Breast epithelium (tissue), 4 donors: ENCODE data around the gene ATAD1. TPM values are rescaled to one million over a fixed set of nuclear protein-coding genes. Genes with fewer than 3 reads are reported as not detected.
"Not testable (repeated sequence)": the region's sequence is repeated elsewhere in the genome, so short reads cannot be mapped to it uniquely, and the experiment has no call there.

ENCODE experiments used
- DNase-seq, 2 donors: peaks; one replicate each; pipeline ENCODE4 v3.0.0-alpha.2; 2019; ENCODE audit warnings: low spot score in 2 of 2
- H3K27ac ChIP-seq, 2 donors: fragments of 200-600 bp; sonication (generic) in 1 of 2; one replicate each; pipeline ENCODE4 v1.5.1; 2016 to 2019; ENCODE audit warnings: mild to moderate bottlenecking in 1 of 2
- H3K27me3 ChIP-seq, 2 donors: fragments of 200-600 bp; sonication (generic) in 1 of 2; one replicate each; pipeline versions ENCODE4 v1.5.1 to v1.6.0; 2017 to 2019; ENCODE audit warnings: control low read depth in 1 of 2, mild to moderate bottlenecking in 1 of 2
- H3K36me3 ChIP-seq: fragments of 200-600 bp; one replicate; pipeline ENCODE4 v1.5.1; 2019
- H3K4me1 ChIP-seq, 2 donors: fragments of 200-600 bp; sonication (generic); one replicate each; pipeline ENCODE4 v1.5.1; 2016 to 2019; ENCODE audit warnings: control low read depth in 1 of 2
- H3K4me3 ChIP-seq, 3 donors: fragments of 200-600 bp; sonication (generic); 1 replicate in 2 of 3; 2 replicates in 1 of 3; pipeline ENCODE4 v1.5.1; 2016 to 2019; ENCODE audit warnings: mild to moderate bottlenecking in 3 of 3, moderate library complexity in 2 of 3
- H3K9me3 ChIP-seq, 2 donors: fragments of 200-600 bp; sonication (generic) in 1 of 2; one replicate each; pipeline ENCODE4 v1.5.1; 2016 to 2019; ENCODE audit warnings: control low read depth in 1 of 2
- POLR2A ChIP-seq: fragments of 450-650 bp; IDR thresholded peaks from one replicate; pipeline ENCODE4 v1.6.1; 2016; ENCODE audit warnings: antibody characterized with exemption, mild to moderate bottlenecking, moderate library complexity
- POLR2AphosphoS5 ChIP-seq, 3 donors: sonication (generic); formaldehyde crosslinking; IDR thresholded peaks; one replicate each; pipeline ENCODE4 v1.6.1; 2017; ENCODE audit warnings: antibody characterized with exemption in 3 of 3
- intact Hi-C: fragments of 100-400 bp; cut with DNase I; formaldehyde crosslinking; loops from one replicate; pipeline ENCODE4 v1.15.1; 2023; ENCODE audit warnings: low total_unique reads
- total RNA-seq, 3 donors: library from RNA; depleted of rRNA; stranded (reverse); fragments of >200 nt; gene quantifications; one replicate each; pipeline ENCODE4 v1.1.0, GENCODE V29; 2016
- TF ChIP-seq, protein P1 (sequence below), 3 donors: fragments of 450-650 bp; IDR thresholded peaks; one replicate each; pipeline ENCODE4 v1.5.1; 2016 to 2017; ENCODE audit warnings: antibody characterized with exemption in 3 of 3, mild to moderate bottlenecking in 3 of 3, moderate library complexity in 3 of 3

The ATAD1 gene
- total RNA-seq, 3 donors from 2014 or later = 40.6 to 49.6 (median 41.0) TPM

- no peaks in the 10 kb centered on the region for H3K9me3 ChIP-seq
- H3K4me1 ChIP-seq = peaks cover 0 to 19% of the 10 kb centered on the region in 2 donors
- TF ChIP-seq, protein P1, sequence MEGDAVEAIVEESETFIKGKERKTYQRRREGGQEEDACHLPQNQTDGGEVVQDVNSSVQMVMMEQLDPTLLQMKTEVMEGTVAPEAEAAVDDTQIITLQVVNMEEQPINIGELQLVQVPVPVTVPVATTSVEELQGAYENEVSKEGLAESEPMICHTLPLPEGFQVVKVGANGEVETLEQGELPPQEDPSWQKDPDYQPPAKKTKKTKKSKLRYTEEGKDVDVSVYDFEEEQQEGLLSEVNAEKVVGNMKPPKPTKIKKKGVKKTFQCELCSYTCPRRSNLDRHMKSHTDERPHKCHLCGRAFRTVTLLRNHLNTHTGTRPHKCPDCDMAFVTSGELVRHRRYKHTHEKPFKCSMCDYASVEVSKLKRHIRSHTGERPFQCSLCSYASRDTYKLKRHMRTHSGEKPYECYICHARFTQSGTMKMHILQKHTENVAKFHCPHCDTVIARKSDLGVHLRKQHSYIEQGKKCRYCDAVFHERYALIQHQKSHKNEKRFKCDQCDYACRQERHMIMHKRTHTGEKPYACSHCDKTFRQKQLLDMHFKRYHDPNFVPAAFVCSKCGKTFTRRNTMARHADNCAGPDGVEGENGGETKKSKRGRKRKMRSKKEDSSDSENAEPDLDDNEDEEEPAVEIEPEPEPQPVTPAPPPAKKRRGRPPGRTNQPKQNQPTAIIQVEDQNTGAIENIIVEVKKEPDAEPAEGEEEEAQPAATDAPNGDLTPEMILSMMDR (IDR thresholded peaks at IDR 0.05) = no peak
- TF ChIP-seq POLR2AphosphoS5 (IDR thresholded peaks at IDR 0.05) = no peak
- TF ChIP-seq POLR2A = no peak
- H3K27ac ChIP-seq = peak overlapping the region; percentile 95 to 98
- intact Hi-C loops = no loop called here
- no peak for DNase-seq
- H3K4me3 ChIP-seq = peak overlapping the region; percentile 72 to 91 (median 73)
- H3K36me3 ChIP-seq = no peaks in the 10 kb centered on the region
- H3K27me3 ChIP-seq = no peaks in the 10 kb centered on the region
Measured at GRCh38 chr10:87864496-87865059, 46.6 kb upstream of the ATAD1 start.

- intact Hi-C loops, DNase-seq, H3K27me3 ChIP-seq, H3K36me3 ChIP-seq, H3K9me3 ChIP-seq: not testable (repeated sequence)
- H3K4me1 ChIP-seq = peaks cover 0 to 19% of the 10 kb centered on the region in 2 donors
- H3K4me3 ChIP-seq = peak overlapping the region; percentile 72 to 91 (median 73)
- peak overlapping the region; percentile 95 to 98 for H3K27ac ChIP-seq
Measured at GRCh38 chr10:87863951-87864495, 46.0 kb upstream of the ATAD1 start.

GRCh38 chr10:87863053-87863943 lies 45.3 kb upstream of the ATAD1 start, which contains the start of the genes KLLN and PTEN:
KLLN (minus strand) TSS chr10:87863533; CDS start chr10:87862487, 1,046 bp downstream.
PTEN (plus strand) TSS chr10:87863625; CDS start chr10:87864470, 845 bp downstream.
- TF ChIP-seq, protein P1 (IDR thresholded peaks at IDR 0.05) = peak in 1 of 3 donors; percentile 11
- TF ChIP-seq POLR2AphosphoS5 (IDR thresholded peaks at IDR 0.05) = peak; percentile 76 to 94 (median 84)
- TF ChIP-seq POLR2A = peak; percentile 33
- H3K27me3 ChIP-seq = no peaks in the 10 kb centered on the region
- H3K4me3 ChIP-seq = peak within 1 kb of the TSS; percentile 72 to 91 (median 73)
- peaks cover 0 to 14% of the 10 kb centered on the region in 2 donors for H3K4me1 ChIP-seq
- H3K36me3 ChIP-seq = no peaks in the 10 kb centered on the region
- H3K27ac ChIP-seq = peak within 1 kb of the TSS; percentile 95 to 98
- DNase-seq = peak; percentile 79 to 83
- intact Hi-C loops = no loop called here
- no peaks in the 10 kb centered on the region for H3K9me3 ChIP-seq

- peaks cover 0 to 12% of the 10 kb centered on the region in 2 donors for H3K4me1 ChIP-seq
- no peaks in the 10 kb centered on the region for H3K27me3 ChIP-seq
- H3K4me3 ChIP-seq = peak overlapping the region; percentile 72 to 91 (median 73)
- H3K9me3 ChIP-seq = no peaks in the 10 kb centered on the region
- intact Hi-C loops = no loop called here
- peak overlapping the region; percentile 95 to 98 for H3K27ac ChIP-seq
- DNase-seq = peak in 1 of 2 donors; percentile 43
- TF ChIP-seq POLR2AphosphoS5 (IDR thresholded peaks at IDR 0.05) = no peak
- TF ChIP-seq POLR2A = no peak
- TF ChIP-seq, protein P1 (IDR thresholded peaks at IDR 0.05) = no peak
- H3K36me3 ChIP-seq = no peaks in the 10 kb centered on the region
Measured at GRCh38 chr10:87862679-87863052, 44.6 kb upstream of the ATAD1 start.

DNA sequence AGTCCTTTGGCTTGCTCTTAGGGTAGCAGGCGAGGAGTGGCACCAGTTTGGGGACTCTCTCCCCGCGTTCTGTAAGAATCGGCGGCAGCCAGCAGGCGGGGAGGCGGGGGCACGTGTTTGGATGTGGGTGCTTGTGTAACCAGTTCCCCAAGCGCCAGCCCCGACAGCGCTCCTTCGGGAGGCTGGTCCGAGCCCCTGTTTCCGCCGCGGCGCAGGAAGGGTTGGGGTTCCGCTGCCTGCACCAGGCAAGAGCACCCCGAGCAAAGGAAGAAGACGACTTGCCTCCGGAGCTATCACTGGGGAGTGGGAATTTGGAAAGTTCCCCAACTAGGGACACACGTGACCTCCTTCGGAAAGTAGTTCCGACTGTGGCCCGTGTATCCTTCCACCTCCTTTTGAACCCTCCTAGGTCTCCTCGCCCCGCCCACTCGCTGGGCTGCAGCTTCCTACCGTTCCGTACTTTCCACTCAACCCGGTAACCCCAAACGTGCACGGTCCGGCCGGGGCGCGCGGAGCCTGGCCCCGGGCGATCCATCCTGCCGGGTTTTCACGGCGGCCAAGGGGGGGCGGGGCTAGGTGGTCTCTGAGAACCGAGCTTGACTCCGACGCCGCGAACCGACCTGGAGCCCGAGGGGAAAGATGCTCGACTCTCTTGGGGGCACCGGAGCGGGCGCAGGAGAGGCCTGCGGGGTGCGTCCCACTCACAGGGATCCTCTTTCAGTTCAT lies 44.1 kb upstream of the ATAD1 start:
- Histone ChIP-seq H3K27ac (peak overlapping the region; percentile 95 to 98), H3K36me3 (no peaks in the 10 kb centered on the region), H3K4me3 (peak overlapping the region; percentile 72 to 91 (median 73)), H3K4me1 (peaks cover 0 to 12% of the 10 kb centered on the region in 2 donors), H3K9me3 (no peaks in the 10 kb centered on the region), H3K27me3 (no peaks in the 10 kb centered on the region)
- DNase-seq = peak; percentile 93 to 94
- TF ChIP-seq POLR2AphosphoS5 (IDR thresholded peaks at IDR 0.05) (peak; percentile 70 to 85 (median 83)), POLR2A (peak; percentile 23)
- TF ChIP-seq, protein P1 (IDR thresholded peaks at IDR 0.05) = peak in 2 of 3 donors; percentile 8 to 10
- intact Hi-C loops = no loop called here
